Measurements from ENCODE around the gene CHGA.
A peak's percentile ranks its signal among the peaks of the same experiment; 100 is the strongest.

The CHGA gene

GRCh38 chr14:92971601-92972180 is 48.7 kb downstream of the CHGA start:
- H3K4ac ChIP-seq (ENCODE audit: low read depth, low read length): no peak overlapping the region
- no peak for DNase-seq
- no peak overlapping the region for H2AK5ac ChIP-seq (ENCODE audit: low read length)
- H3K4me3 ChIP-seq (ENCODE audit: low read length): no peak overlapping the region
- peaks cover 2% of the 10 kb centered on the region for H3K79me1 ChIP-seq (ENCODE audit: low read length)
- H3K27me3 ChIP-seq (ENCODE audit: insufficient read depth, low read length, poor library complexity): no peaks in the 10 kb centered on the region
- H3K79me2 ChIP-seq (ENCODE audit: control insufficient read depth, insufficient read depth, low read length): no peaks in the 10 kb centered on the region
- no peak overlapping the region for H2BK15ac ChIP-seq (replicated peaks; ENCODE audit: low read depth)
- no peak overlapping the region for H4K5ac ChIP-seq (ENCODE audit: low read length)
- no peaks in the 10 kb centered on the region for H3K36me3 ChIP-seq (ENCODE audit: control insufficient read depth, insufficient read depth, low read length)
- no peak overlapping the region for H3K23ac ChIP-seq (ENCODE audit: low read length)
- no peak overlapping the region for H3K18ac ChIP-seq (ENCODE audit: low read length)
- no peaks in the 10 kb centered on the region for H3K4me1 ChIP-seq (ENCODE audit: control insufficient read depth, low read depth, low read length)
- no peak overlapping the region for H3K9ac ChIP-seq (ENCODE audit: low read length)
- no peak overlapping the region for H2BK120ac ChIP-seq (ENCODE audit: low read depth, low read length)
- H2BK5ac ChIP-seq (ENCODE audit: low read length): no peak overlapping the region
- no peak overlapping the region for H3K4me2 ChIP-seq (ENCODE audit: low read length)
- no CpG with 5 or more reads among the region's 16 CpGs for WGBS (ENCODE audit: extremely low coverage, insufficient coverage, low lambda C conversion rate)
- H3K56ac ChIP-seq (ENCODE audit: low read length): no peak overlapping the region
- no peak overlapping the region for H4K8ac ChIP-seq (ENCODE audit: low read depth, low read length)
- H3K27ac ChIP-seq (ENCODE audit: low read depth, low read length): no peak overlapping the region

GRCh38 chr14:92973261-92973797 is 50.4 kb downstream of the CHGA start:
- Histone ChIP-seq H3K4me1 (ENCODE audit: control insufficient read depth, low read depth, low read length) (no peaks in the 10 kb centered on the region), H4K5ac (ENCODE audit: low read length) (no peak overlapping the region), H3K79me1 (ENCODE audit: low read length) (no peaks in the 10 kb centered on the region), H3K18ac (ENCODE audit: low read length) (no peak overlapping the region), H3K27me3 (ENCODE audit: insufficient read depth, low read length, poor library complexity) (no peaks in the 10 kb centered on the region), H2BK120ac (ENCODE audit: low read depth, low read length) (no peak overlapping the region), H3K4me3 (ENCODE audit: low read length) (no peak overlapping the region), H3K9ac (ENCODE audit: low read length) (no peak overlapping the region), H3K4ac (ENCODE audit: low read depth, low read length) (no peak overlapping the region), H3K36me3 (ENCODE audit: control insufficient read depth, insufficient read depth, low read length) (no peaks in the 10 kb centered on the region), H3K27ac (ENCODE audit: low read depth, low read length) (no peak overlapping the region), H4K8ac (ENCODE audit: low read depth, low read length) (no peak overlapping the region), H3K56ac (ENCODE audit: low read length) (no peak overlapping the region), H3K23ac (ENCODE audit: low read length) (no peak overlapping the region), H2BK15ac (replicated peaks; ENCODE audit: low read depth) (no peak overlapping the region), H3K79me2 (ENCODE audit: control insufficient read depth, insufficient read depth, low read length) (no peaks in the 10 kb centered on the region), H3K4me2 (ENCODE audit: low read length) (no peak overlapping the region), H2BK5ac (ENCODE audit: low read length) (no peak overlapping the region), H2AK5ac (ENCODE audit: low read length) (no peak overlapping the region)
- DNase-seq: peak; percentile 76
- WGBS (ENCODE audit: extremely low coverage, insufficient coverage, low lambda C conversion rate): no CpG with 5 or more reads among the region's 12 CpGs

DNA sequence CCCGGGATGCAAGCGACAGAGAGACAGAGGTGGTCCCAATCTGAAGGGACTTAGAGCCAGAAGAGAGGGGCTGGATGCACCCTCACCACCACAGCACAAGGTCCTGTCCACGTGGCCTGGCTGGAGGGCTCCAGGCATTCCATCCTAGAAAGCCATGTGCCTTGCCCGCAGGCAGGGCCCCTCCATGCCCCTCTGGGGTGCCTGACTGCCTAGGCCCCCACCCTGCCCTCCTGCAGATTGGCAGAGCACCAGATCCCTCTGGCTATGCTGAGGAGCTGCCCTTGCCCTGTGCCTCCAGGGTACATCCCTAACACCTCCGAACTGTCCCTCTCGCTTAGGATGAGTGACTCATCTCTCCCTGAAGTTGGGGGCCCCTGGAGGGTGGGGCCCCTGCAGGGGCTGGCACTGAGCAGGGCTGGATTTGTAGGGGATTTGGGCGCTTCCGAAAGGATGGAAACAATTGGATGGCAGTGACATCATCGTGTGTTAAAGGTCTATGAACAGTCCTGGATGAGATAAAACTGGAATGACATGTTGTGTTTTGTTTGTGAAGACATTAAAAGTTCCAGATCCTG is 50.9 kb downstream of the CHGA start:
- H3K4me2 ChIP-seq (ENCODE audit: low read length): no peak overlapping the region
- H3K4me3 ChIP-seq (ENCODE audit: low read length): no peak overlapping the region
- H4K8ac ChIP-seq (ENCODE audit: low read depth, low read length): no peak overlapping the region
- H3K4me1 ChIP-seq (ENCODE audit: control insufficient read depth, low read depth, low read length): no peaks in the 10 kb centered on the region
- H4K5ac ChIP-seq (ENCODE audit: low read length): no peak overlapping the region
- H3K18ac ChIP-seq (ENCODE audit: low read length): no peak overlapping the region
- H3K27me3 ChIP-seq (ENCODE audit: insufficient read depth, low read length, poor library complexity): no peaks in the 10 kb centered on the region
- H3K79me1 ChIP-seq (ENCODE audit: low read length): no peaks in the 10 kb centered on the region
- H3K9ac ChIP-seq (ENCODE audit: low read length): no peak overlapping the region
- H2BK5ac ChIP-seq (ENCODE audit: low read length): no peak overlapping the region
- no peak for DNase-seq
- no peak overlapping the region for H2AK5ac ChIP-seq (ENCODE audit: low read length)
- no peaks in the 10 kb centered on the region for H3K79me2 ChIP-seq (ENCODE audit: control insufficient read depth, insufficient read depth, low read length)
- no peak overlapping the region for H2BK120ac ChIP-seq (ENCODE audit: low read depth, low read length)
- no peak overlapping the region for H3K27ac ChIP-seq (ENCODE audit: low read depth, low read length)
- WGBS (ENCODE audit: extremely low coverage, insufficient coverage, low lambda C conversion rate): no CpG with 5 or more reads among the region's 9 CpGs
- H3K36me3 ChIP-seq (ENCODE audit: control insufficient read depth, insufficient read depth, low read length): no peaks in the 10 kb centered on the region
- no peak overlapping the region for H3K56ac ChIP-seq (ENCODE audit: low read length)
- no peak overlapping the region for H3K4ac ChIP-seq (ENCODE audit: low read depth, low read length)
- H3K23ac ChIP-seq (ENCODE audit: low read length): no peak overlapping the region
- no peak overlapping the region for H2BK15ac ChIP-seq (replicated peaks; ENCODE audit: low read depth)

DNA sequence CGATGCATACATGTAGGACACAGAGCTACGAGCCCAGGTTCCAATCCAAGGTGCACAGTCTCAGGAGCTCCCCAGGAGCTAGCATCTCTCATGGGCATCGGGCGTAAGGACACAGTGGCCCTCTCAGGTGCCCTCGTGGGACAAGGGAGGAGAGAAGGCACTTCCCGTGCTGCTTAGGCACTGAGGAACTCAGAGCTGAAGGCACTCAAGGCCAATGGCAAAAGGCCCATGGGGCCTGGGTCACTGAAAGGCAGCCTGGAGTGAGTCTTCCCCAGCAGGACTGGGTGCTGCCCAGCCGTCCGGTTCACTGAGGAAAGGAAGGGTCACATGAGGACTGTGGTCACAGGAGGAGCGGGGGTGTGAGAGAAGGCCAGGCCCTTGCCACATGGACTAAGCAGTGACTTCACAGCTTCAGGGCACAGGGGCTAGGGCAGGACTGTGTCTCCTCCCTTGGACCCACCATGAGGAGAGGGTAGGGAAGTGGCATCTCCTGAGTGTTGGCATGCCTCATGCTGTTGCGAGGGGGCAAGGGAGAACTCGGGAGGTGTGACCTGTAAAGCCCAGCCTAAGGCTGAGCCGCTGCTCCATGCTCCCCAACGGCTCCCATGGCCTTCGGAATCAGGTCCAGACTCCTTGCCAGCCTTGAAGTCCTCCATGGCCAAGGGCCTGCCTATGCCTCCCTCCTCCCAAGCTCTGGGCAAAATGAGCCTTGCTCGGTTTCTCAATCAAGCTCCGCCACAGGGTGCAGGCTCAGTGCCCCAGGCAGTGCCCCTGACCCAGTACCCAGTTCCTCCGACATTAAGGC is 51.8 kb downstream of the CHGA start:
- WGBS (ENCODE audit: extremely low coverage, insufficient coverage, low lambda C conversion rate): no CpG with 5 or more reads among the region's 17 CpGs
- H3K4ac ChIP-seq (ENCODE audit: low read depth, low read length): no peak overlapping the region

DNA sequence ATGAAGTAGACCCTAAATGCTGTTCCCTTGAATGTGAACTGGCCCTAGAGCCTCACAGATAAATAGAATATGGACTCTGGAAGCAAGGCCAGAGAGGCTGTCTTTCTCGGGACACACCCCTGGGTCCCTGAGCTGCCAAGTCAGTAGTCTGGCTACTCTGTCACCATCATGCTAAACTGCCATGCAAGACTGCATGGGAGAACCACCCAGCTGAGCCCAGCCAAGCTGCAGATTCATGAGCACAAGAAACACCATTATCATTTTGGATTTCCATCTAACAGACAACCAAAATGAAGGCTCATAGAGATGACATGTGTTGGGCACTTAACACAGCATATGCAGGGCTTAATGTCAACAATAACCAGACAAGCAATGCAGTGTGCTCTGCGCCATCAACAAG is 53.3 kb downstream of the CHGA start:
- H2AK5ac ChIP-seq (ENCODE audit: low read length): no peak overlapping the region
- no peak overlapping the region for H3K4ac ChIP-seq (ENCODE audit: low read depth, low read length)
- no peak for DNase-seq
- H2BK120ac ChIP-seq (ENCODE audit: low read depth, low read length): no peak overlapping the region
- H3K9ac ChIP-seq (ENCODE audit: low read length): no peak overlapping the region
- no CpG with 5 or more reads among the region's 2 CpGs for WGBS (ENCODE audit: extremely low coverage, insufficient coverage, low lambda C conversion rate)
- no peaks in the 10 kb centered on the region for H3K4me1 ChIP-seq (ENCODE audit: control insufficient read depth, low read depth, low read length)
- H3K79me1 ChIP-seq (ENCODE audit: low read length): no peaks in the 10 kb centered on the region
- no peak overlapping the region for H3K27ac ChIP-seq (ENCODE audit: low read depth, low read length)
- no peak overlapping the region for H4K5ac ChIP-seq (ENCODE audit: low read length)
- H4K8ac ChIP-seq (ENCODE audit: low read depth, low read length): no peak overlapping the region
- no peaks in the 10 kb centered on the region for H3K79me2 ChIP-seq (ENCODE audit: control insufficient read depth, insufficient read depth, low read length)
- no peaks in the 10 kb centered on the region for H3K36me3 ChIP-seq (ENCODE audit: control insufficient read depth, insufficient read depth, low read length)
- H3K18ac ChIP-seq (ENCODE audit: low read length): no peak overlapping the region
- no peak overlapping the region for H2BK5ac ChIP-seq (ENCODE audit: low read length)
- no peak overlapping the region for H3K4me2 ChIP-seq (ENCODE audit: low read length)
- H3K4me3 ChIP-seq (ENCODE audit: low read length): no peak overlapping the region
- H3K23ac ChIP-seq (ENCODE audit: low read length): no peak overlapping the region
- H3K27me3 ChIP-seq (ENCODE audit: insufficient read depth, low read length, poor library complexity): no peaks in the 10 kb centered on the region
- H3K56ac ChIP-seq (ENCODE audit: low read length): no peak overlapping the region
- no peak overlapping the region for H2BK15ac ChIP-seq (replicated peaks; ENCODE audit: low read depth)

More for the DNA sequence above, 51.8 kb downstream of the CHGA start:
- H3K79me2 ChIP-seq (ENCODE audit: control insufficient read depth, insufficient read depth, low read length): no peaks in the 10 kb centered on the region
- no peak for DNase-seq
- no peak overlapping the region for H2AK5ac ChIP-seq (ENCODE audit: low read length)
- no peak overlapping the region for H3K4me2 ChIP-seq (ENCODE audit: low read length)
- H2BK120ac ChIP-seq (ENCODE audit: low read depth, low read length): no peak overlapping the region
- no peaks in the 10 kb centered on the region for H3K4me1 ChIP-seq (ENCODE audit: control insufficient read depth, low read depth, low read length)
- H4K8ac ChIP-seq (ENCODE audit: low read depth, low read length): no peak overlapping the region
- no peak overlapping the region for H3K56ac ChIP-seq (ENCODE audit: low read length)
- H3K18ac ChIP-seq (ENCODE audit: low read length): no peak overlapping the region
- no peaks in the 10 kb centered on the region for H3K36me3 ChIP-seq (ENCODE audit: control insufficient read depth, insufficient read depth, low read length)
- no peak overlapping the region for H3K27ac ChIP-seq (ENCODE audit: low read depth, low read length)
- H4K5ac ChIP-seq (ENCODE audit: low read length): no peak overlapping the region
- H2BK15ac ChIP-seq (replicated peaks; ENCODE audit: low read depth): no peak overlapping the region
- H3K79me1 ChIP-seq (ENCODE audit: low read length): no peaks in the 10 kb centered on the region
- no peak overlapping the region for H3K9ac ChIP-seq (ENCODE audit: low read length)
- no peak overlapping the region for H2BK5ac ChIP-seq (ENCODE audit: low read length)
- H3K4me3 ChIP-seq (ENCODE audit: low read length): no peak overlapping the region
- H3K27me3 ChIP-seq (ENCODE audit: insufficient read depth, low read length, poor library complexity): no peaks in the 10 kb centered on the region
- no peak overlapping the region for H3K23ac ChIP-seq (ENCODE audit: low read length)

All from mesendoderm (in vitro differentiated cells).